Activated T-cell treated with anti-CD3 and anti-CD28 coated beads, Interleukin-2, amount 50 U/mL, for 24 hours (primary cell): ENCODE data around the gene MS4A6A.
"Not testable (repeated sequence)": the region's sequence is repeated elsewhere in the genome, so short reads cannot be mapped to it uniquely, and the experiment has no call there.

Experiments used
- DNase-seq: peaks from one replicate; pipeline ENCODE4 v3.0.0-alpha.2; 2020
- H3K27ac Mint-ChIP-seq: 2 replicates; pipeline ENCODE4 v1.8.0; 2020; ENCODE audit warnings: mild to moderate bottlenecking, mixed read lengths
- H3K27me3 Mint-ChIP-seq: 2 replicates; pipeline ENCODE4 v1.8.0; 2020; ENCODE audit warnings: mixed read lengths
- H3K36me3 Mint-ChIP-seq: 2 replicates; pipeline ENCODE4 v1.8.0; 2020; ENCODE audit warnings: low read depth, mixed read lengths
- H3K4me1 Mint-ChIP-seq: 2 replicates; pipeline ENCODE4 v1.8.0; 2020; ENCODE audit warnings: low read depth, mixed read lengths
- H3K4me3 Mint-ChIP-seq: 2 replicates; pipeline ENCODE4 v1.8.0; 2020; ENCODE audit warnings: mild to moderate bottlenecking, moderate library complexity, mixed read lengths
- H3K9me3 Mint-ChIP-seq: 2 replicates; pipeline ENCODE4 v1.8.0; 2020; ENCODE audit warnings: mixed read lengths

The MS4A6A gene

GRCh38 chr11:60164550-60165075 is 18.3 kb downstream of the MS4A6A start:
- H3K27me3 Mint-ChIP-seq = peaks cover 53% of the 10 kb centered on the region
- no peak for DNase-seq
- H3K27ac Mint-ChIP-seq = peak overlapping the region; percentile 85
- H3K4me1 Mint-ChIP-seq = peaks cover 15% of the 10 kb centered on the region
- no peak overlapping the region for H3K4me3 Mint-ChIP-seq
- H3K36me3 Mint-ChIP-seq = no peaks in the 10 kb centered on the region
- H3K9me3 Mint-ChIP-seq = peaks cover 17% of the 10 kb centered on the region

DNA sequence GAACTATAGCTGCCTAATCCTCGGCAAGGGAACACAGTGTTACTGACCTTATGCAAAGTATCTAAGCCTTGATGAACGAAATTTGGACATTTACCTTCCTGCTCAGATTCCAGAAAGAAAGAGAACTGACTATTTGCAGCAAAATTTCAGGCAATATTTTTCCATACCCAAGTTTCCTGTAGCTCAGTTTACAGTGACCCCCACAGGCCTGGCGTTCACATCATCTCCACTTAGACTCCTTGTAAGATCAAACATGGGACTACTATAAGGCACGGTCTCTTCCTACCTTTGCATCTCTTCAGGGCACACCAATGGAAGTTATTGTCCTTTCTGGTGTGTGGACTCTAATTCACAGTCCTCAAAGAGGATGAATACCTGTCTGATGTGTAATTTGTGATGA is 21.1 kb downstream of the MS4A6A start:
- H3K27me3 Mint-ChIP-seq = peaks cover 52% of the 10 kb centered on the region
- no peak overlapping the region for H3K27ac Mint-ChIP-seq
- DNase-seq = no peak

GRCh38 chr11:60161107-60161506 is 21.8 kb downstream of the MS4A6A start:
- Mint-ChIP-seq H3K9me3 (peaks cover 3% of the 10 kb centered on the region), H3K4me1 (peaks cover 15% of the 10 kb centered on the region), H3K36me3 (no peaks in the 10 kb centered on the region), H3K27me3 (peaks cover 46% of the 10 kb centered on the region), H3K27ac (no peak overlapping the region), H3K4me3 (no peak overlapping the region)
- DNase-seq = no peak

More for the DNA sequence above, 21.1 kb downstream of the MS4A6A start:
- H3K9me3 Mint-ChIP-seq = peaks cover 3% of the 10 kb centered on the region
- no peaks in the 10 kb centered on the region for H3K36me3 Mint-ChIP-seq
- H3K4me1 Mint-ChIP-seq = peaks cover 15% of the 10 kb centered on the region
- H3K4me3 Mint-ChIP-seq = no peak overlapping the region

GRCh38 chr11:60159868-60160267 is 23.0 kb downstream of the MS4A6A start:
- no peak overlapping the region for H3K4me3 Mint-ChIP-seq
- peaks cover 4% of the 10 kb centered on the region for H3K4me1 Mint-ChIP-seq
- DNase-seq = no peak
- H3K36me3 Mint-ChIP-seq = no peaks in the 10 kb centered on the region
- peaks cover under 1% of the 10 kb centered on the region for H3K9me3 Mint-ChIP-seq
- peaks cover 37% of the 10 kb centered on the region for H3K27me3 Mint-ChIP-seq
- H3K27ac Mint-ChIP-seq = no peak overlapping the region

DNA sequence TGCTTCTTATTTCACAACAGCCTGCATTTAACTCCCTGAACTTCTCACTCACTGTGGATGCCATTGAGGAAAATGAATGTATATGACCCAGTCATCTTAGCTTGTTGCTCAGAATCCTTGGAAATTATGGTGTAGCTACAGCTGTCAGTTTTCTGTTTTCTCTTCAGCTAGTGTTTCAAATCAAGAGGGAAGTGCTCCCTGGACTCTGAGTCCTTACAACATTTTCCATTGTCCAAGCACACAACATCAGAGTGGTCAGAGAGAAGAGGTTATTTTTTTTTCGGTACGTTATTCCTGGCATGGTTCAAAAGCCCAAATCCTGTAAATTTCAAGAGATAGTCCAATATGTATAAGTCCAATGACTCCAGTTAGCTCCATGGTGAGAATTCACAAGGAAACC is 23.6 kb downstream of the MS4A6A start:
- Mint-ChIP-seq H3K36me3 (no peaks in the 10 kb centered on the region), H3K4me1 (no peaks in the 10 kb centered on the region), H3K27me3 (peaks cover 32% of the 10 kb centered on the region), H3K9me3 (no peaks in the 10 kb centered on the region), H3K4me3 (no peak overlapping the region), H3K27ac (no peak overlapping the region)
- DNase-seq = no peak

- DNase-seq = no peak
- Mint-ChIP-seq H3K9me3 (no peaks in the 10 kb centered on the region), H3K4me1 (no peaks in the 10 kb centered on the region), H3K27me3 (peaks cover 28% of the 10 kb centered on the region), H3K27ac (no peak overlapping the region), H3K4me3 (no peak overlapping the region), H3K36me3 (no peaks in the 10 kb centered on the region)
These were observed 24.2 kb downstream of the MS4A6A start for GRCh38 chr11:60158636-60159035.

GRCh38 chr11:60155931-60156330 is 27.0 kb downstream of the MS4A6A start:
- Mint-ChIP-seq H3K4me1 (no peaks in the 10 kb centered on the region), H3K9me3 (no peaks in the 10 kb centered on the region), H3K27ac (no peak overlapping the region), H3K27me3 (peaks cover 24% of the 10 kb centered on the region), H3K36me3 (no peaks in the 10 kb centered on the region), H3K4me3 (no peak overlapping the region)
- DNase-seq = no peak

GRCh38 chr11:60152727-60153126 is 30.2 kb downstream of the MS4A6A start:
- not testable (repeated sequence) for H3K9me3 Mint-ChIP-seq, H3K4me1 Mint-ChIP-seq

DNA sequence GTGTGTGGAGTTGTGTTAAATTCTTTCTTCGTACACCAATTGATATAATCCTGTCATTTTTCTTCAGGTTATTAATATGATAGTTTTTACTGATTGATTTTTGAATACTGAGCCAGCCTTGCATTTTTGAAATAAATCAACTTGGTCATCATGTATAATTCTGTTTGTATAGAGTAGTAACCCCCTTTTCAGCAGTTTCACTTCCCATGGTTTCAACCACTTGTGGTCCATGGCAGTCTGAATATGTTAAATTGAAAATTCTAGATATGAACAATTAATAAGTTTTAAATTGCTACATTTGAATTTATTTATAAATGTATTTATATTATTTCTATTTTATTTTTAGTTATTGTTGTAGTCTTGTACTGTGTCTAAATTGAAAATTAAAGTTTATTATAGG is 32.6 kb downstream of the MS4A6A start:
- Mint-ChIP-seq H3K4me1 (peaks cover 2% of the 10 kb centered on the region), H3K9me3 (no peaks in the 10 kb centered on the region), H3K4me3 (no peak overlapping the region), H3K27ac (no peak overlapping the region), H3K36me3 (no peaks in the 10 kb centered on the region), H3K27me3 (peaks cover 10% of the 10 kb centered on the region)
- DNase-seq = no peak

More at GRCh38 chr11:60152727-60153126, 30.2 kb downstream of the MS4A6A start:
- DNase-seq, H3K27ac Mint-ChIP-seq, H3K4me3 Mint-ChIP-seq, H3K36me3 Mint-ChIP-seq: not testable (repeated sequence)
- H3K27me3 Mint-ChIP-seq = peaks cover 13% of the 10 kb centered on the region

GRCh38 chr11:60145677-60146076 is 37.2 kb downstream of the MS4A6A start:
- Mint-ChIP-seq H3K27me3 (peaks cover 8% of the 10 kb centered on the region), H3K27ac (no peak overlapping the region), H3K4me1 (peaks cover 11% of the 10 kb centered on the region), H3K9me3 (no peaks in the 10 kb centered on the region), H3K36me3 (no peaks in the 10 kb centered on the region), H3K4me3 (no peak overlapping the region)
- DNase-seq = no peak

GRCh38 chr11:60143768-60144167 is 39.1 kb downstream of the MS4A6A start:
- Mint-ChIP-seq H3K9me3 (no peaks in the 10 kb centered on the region), H3K36me3 (no peaks in the 10 kb centered on the region), H3K27me3 (peaks cover 8% of the 10 kb centered on the region), H3K4me1 (peaks cover 11% of the 10 kb centered on the region), H3K27ac (no peak overlapping the region), H3K4me3 (no peak overlapping the region)
- no peak for DNase-seq

DNA sequence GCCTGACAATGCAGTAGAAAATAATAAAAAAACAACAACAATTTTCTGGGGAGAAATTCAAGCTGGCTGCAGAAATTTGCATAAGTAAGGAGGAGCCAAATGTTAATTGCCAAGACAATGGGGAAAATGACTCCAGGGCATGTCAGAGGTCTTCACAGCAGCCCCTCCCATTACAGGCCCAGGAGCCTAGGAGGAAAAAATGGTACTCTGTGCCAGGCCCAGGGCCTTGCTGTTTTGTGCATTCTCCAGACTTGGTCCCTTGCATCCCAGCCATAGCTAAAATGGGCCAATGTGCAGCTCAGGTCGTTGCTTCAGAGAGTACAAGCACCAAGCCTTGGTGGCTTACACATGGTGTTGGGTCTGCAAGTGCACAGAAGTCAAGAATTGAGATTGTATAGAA is 49.0 kb downstream of the MS4A6A start:
- Mint-ChIP-seq H3K27me3 (peaks cover 29% of the 10 kb centered on the region), H3K27ac (no peak overlapping the region), H3K4me3 (no peak overlapping the region), H3K9me3 (peaks cover 4% of the 10 kb centered on the region), H3K4me1 (no peaks in the 10 kb centered on the region), H3K36me3 (no peaks in the 10 kb centered on the region)
- DNase-seq = no peak

DNA sequence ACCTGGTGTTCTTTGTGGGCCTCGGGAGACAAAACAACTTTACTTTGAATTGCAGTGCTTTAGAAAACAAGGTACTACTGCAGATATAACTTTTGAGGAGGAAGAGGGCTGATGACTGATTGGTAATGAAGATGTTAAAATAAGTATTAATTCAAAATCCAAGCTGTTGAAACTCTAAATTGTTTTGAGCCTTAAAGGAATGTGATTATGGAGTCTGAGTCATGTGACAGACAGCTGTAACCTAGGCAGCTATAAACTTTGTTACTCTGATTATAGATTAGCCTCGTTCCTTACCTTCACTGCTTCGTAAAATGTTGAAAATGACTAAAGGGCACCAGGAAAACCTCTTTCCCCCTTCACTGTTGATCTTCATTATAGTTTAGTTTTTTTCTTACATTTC is 51.0 kb downstream of the MS4A6A start:
- H3K4me3 Mint-ChIP-seq = no peak overlapping the region
- peaks cover 4% of the 10 kb centered on the region for H3K9me3 Mint-ChIP-seq
- no peak overlapping the region for H3K27ac Mint-ChIP-seq
- H3K4me1 Mint-ChIP-seq = no peaks in the 10 kb centered on the region
- DNase-seq = no peak
- no peaks in the 10 kb centered on the region for H3K36me3 Mint-ChIP-seq
- H3K27me3 Mint-ChIP-seq = peaks cover 21% of the 10 kb centered on the region

- H3K27ac Mint-ChIP-seq = no peak overlapping the region
- no peak overlapping the region for H3K4me3 Mint-ChIP-seq
- H3K36me3 Mint-ChIP-seq = no peaks in the 10 kb centered on the region
- H3K4me1 Mint-ChIP-seq = no peaks in the 10 kb centered on the region
- peaks cover 11% of the 10 kb centered on the region for H3K27me3 Mint-ChIP-seq
- peaks cover 4% of the 10 kb centered on the region for H3K9me3 Mint-ChIP-seq
- no peak for DNase-seq
These were observed 52.4 kb downstream of the MS4A6A start for GRCh38 chr11:60130496-60130895.

DNA sequence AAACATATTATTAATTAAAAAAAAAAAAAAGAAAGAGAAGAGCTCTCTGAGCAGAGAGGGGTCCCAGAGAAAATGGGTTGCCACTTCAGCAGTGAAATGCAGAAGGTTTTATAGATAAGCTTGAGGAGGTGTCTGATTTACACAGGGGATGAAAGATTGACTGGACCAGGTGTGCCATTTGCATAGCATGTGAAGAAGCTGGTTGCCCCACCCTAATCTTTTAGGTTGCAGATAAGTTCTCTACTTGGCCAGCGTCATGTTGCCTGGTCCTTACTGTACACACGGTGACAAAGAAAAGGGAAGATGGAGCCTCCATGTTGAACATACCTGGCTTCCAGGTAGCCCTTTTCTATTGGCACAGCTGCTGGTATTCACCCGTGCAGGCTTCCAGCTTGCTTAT is 53.0 kb downstream of the MS4A6A start:
- Mint-ChIP-seq H3K4me1 (no peaks in the 10 kb centered on the region), H3K36me3 (no peaks in the 10 kb centered on the region), H3K27me3 (peaks cover 11% of the 10 kb centered on the region), H3K4me3 (no peak overlapping the region), H3K9me3 (peaks cover 4% of the 10 kb centered on the region), H3K27ac (no peak overlapping the region)
- no peak for DNase-seq

DNA sequence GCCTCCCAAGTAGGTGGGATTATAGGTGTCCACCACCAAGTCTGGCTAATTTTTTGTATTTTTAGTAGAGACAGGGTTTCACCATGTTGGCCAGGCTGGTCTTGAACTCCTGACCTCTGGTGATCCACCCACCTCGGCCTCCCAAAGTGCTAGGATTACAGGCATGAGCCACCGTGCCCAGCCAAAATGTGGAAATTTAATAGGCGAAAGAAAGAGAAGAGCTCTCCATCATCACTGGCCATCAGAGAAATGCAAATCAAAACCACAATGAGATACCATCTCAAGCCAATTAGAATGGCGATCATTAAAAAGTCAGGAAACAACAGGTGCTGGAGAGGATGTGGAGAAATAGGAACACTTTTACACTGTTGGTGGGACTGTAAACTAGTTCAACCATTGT is 54.0 kb downstream of the MS4A6A start:
- H3K4me3 Mint-ChIP-seq, H3K9me3 Mint-ChIP-seq, H3K27ac Mint-ChIP-seq, DNase-seq, H3K27me3 Mint-ChIP-seq, H3K4me1 Mint-ChIP-seq, H3K36me3 Mint-ChIP-seq: not testable (repeated sequence)
